Psoas muscle (tissue), 8 donors: ENCODE measurements around the gene PRKCI. TPM values are rescaled to one million over a fixed set of nuclear protein-coding genes. Genes with fewer than 3 reads are reported as not detected.

Experiments
- ATAC-seq, 4 donors: fragments of 200-7000 bp; cut with Tn5 transposase; one replicate each; pipeline ENCODE4 v1.9.1; 2020; ENCODE audit warnings: moderate library complexity in 3 of 4, mild to moderate bottlenecking in 2 of 4
- DNase-seq, 2 donors: peaks; one replicate each; pipeline ENCODE4 v3.0.0-alpha.2; 2020
- H3K27ac ChIP-seq: fragments of 200-600 bp; one replicate; pipeline ENCODE4 v1.8.0; 2022
- H3K27me3 ChIP-seq, 3 donors: fragments of 200-600 bp in 1 of 3; one replicate each; pipeline versions ENCODE4 v1.6.1 to v1.8.0; 2013 to 2022; ENCODE audit warnings: low read length in 2 of 3, mild to moderate bottlenecking in 2 of 3, moderate library complexity in 1 of 3; ENCODE audit not compliant: insufficient read depth in 3 of 3
- H3K36me3 ChIP-seq, 2 donors: fragments of 200-600 bp in 1 of 2; one replicate each; pipeline versions ENCODE4 v1.6.1 to v1.8.0; 2013 to 2022; ENCODE audit warnings: low read depth in 1 of 2, mild to moderate bottlenecking in 1 of 2, moderate library complexity in 1 of 2; ENCODE audit not compliant: insufficient read depth in 1 of 2
- H3K4me1 ChIP-seq: fragments of 200-600 bp; one replicate; pipeline ENCODE4 v1.8.0; 2022
- H3K4me3 ChIP-seq: fragments of 200-600 bp; one replicate; pipeline ENCODE4 v1.8.0; 2022; ENCODE audit warnings: mild to moderate bottlenecking
- H3K9me3 ChIP-seq: fragments of 200-600 bp; one replicate; pipeline ENCODE4 v1.8.0; 2022
- CTCF ChIP-seq: fragments of 200-600 bp; IDR thresholded peaks from one replicate; pipeline ENCODE4 v1.8.0; 2022; ENCODE audit warnings: antibody characterized with exemption
- WGBS, 3 donors: extraction: QIAGEN DNeasy Blood & Tissue Kit; methylation state at CpG; one replicate each; pipeline versions ENCODE4 v1.1.6 to v1.1.7; 2013; 5-methylcytosine and 5-hydroxymethylcytosine counted together
- intact Hi-C, 2 donors: fragments of 100-400 bp; cut with DNase I; formaldehyde crosslinking; loops; one replicate each; pipeline versions ENCODE4 v1.11.0 to v1.14.2; 2022
- polyA plus RNA-seq, 3 donors: library from polyadenylated mRNA; stranded (reverse); fragments of 200-250 nt; gene quantifications; one replicate each; pipeline ENCODE4 v1.2.3, GENCODE V29; 2013
- total RNA-seq, 4 donors: library from RNA; stranded (reverse); fragmentation: NEBNext Ultra II Directional in 2 of 4; extraction: Animal tissue kit (Norgen Biotek cat#: 25700) in 2 of 4; gene quantifications; one replicate each; pipeline versions ENCODE4 v1.2.1 to v1.2.4, GENCODE V29; 2021 to 2023
- donor health status: healthy with polysubstance abuse.
- donor health status: DM: no; HTN: no; CAD: no; lungs with moderate emphysema.
- donor health status: Bipolar disorder and iron deficiency.
- donor health status: healthy.
- donor health status: DM: yes; HTN: yes; CAD: no.
- donor health status: DM: no; HTN: no; CAD: no.
- donor health status: DM: no; HTN: no; CAD: no.
- donor health status: DM: yes; HTN: yes; CAD: no.

The PRKCI gene
- total and polyA plus RNA-seq, 7 donors: 7.3 to 19.8 (median 14.2) TPM

DNA sequence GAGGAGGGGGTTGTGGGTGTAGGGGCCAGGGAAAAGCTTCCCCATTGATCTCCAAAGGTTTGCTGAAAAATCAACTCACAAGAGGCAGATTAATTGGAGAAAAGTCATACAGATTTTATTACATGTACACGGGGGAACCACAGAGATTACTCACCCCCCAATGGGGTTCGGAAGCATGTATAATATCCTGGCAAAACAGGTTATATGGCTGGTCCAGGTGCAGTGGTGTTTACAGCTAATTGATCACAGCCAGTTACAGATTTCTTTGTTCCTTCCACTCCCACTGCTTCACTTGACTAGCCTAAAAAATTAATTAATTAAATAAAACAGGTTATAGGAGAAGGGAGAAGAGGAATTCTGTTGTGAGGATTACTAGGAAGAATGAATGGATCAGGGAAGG, 22.4 kb downstream of the PRKCI start:
- TF ChIP-seq CTCF: no peak
- ATAC-seq: no peak
- WGBS, 3 donors: 78 to 80% (median 79%) methylated on average over 2 of the region's 2 CpGs

GRCh38 chr3:170247875-170248274, 25.7 kb downstream of the PRKCI start:
- H3K27me3 ChIP-seq: no peaks in the 10 kb centered on the region
- no peaks in the 10 kb centered on the region for H3K9me3 ChIP-seq
- 85 to 97% (median 93%) methylated on average over 1 of the region's 1 CpG for WGBS, 3 donors
- no peak overlapping the region for H3K4me3 ChIP-seq
- peaks cover 0 to 13% of the 10 kb centered on the region in 2 donors for H3K36me3 ChIP-seq
- TF ChIP-seq CTCF: no peak
- no peak for ATAC-seq
- H3K27ac ChIP-seq: no peak overlapping the region
- intact Hi-C loops: no loop called here
- no peak for DNase-seq
- H3K4me1 ChIP-seq: no peaks in the 10 kb centered on the region

More for the DNA sequence above, 22.4 kb downstream of the PRKCI start:
- Histone ChIP-seq H3K4me3 (no peak overlapping the region), H3K9me3 (no peaks in the 10 kb centered on the region), H3K27me3 (no peaks in the 10 kb centered on the region), H3K36me3 (peaks cover 0 to 26% of the 10 kb centered on the region in 2 donors), H3K4me1 (no peaks in the 10 kb centered on the region), H3K27ac (no peak overlapping the region)
- no peak for DNase-seq
- intact Hi-C loops: no loop called here

DNA sequence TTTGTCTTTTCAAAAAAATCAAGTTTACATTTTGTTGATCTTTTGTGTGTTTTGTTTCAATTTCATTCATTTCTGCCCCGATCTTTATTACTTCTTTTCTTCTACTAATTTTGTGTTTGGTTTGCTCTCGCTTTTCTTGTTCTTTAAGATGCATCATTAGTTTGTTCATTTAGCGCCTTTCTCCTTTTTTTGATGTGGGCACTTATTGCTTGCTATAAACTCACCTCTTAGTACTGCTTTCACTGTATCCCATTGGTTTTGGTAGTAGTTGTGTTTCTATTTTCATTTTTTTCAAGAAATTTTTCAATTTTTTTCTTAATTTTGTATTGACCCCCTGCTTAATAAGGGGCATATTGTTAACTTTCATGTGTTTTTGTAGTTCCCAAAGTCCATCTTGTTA, 34.4 kb downstream of the PRKCI start:
- Histone ChIP-seq H3K36me3 (peaks cover 0 to 18% of the 10 kb centered on the region in 2 donors), H3K4me3 (no peak overlapping the region), H3K4me1 (no peaks in the 10 kb centered on the region), H3K27me3 (no peaks in the 10 kb centered on the region), H3K27ac (no peak overlapping the region), H3K9me3 (no peaks in the 10 kb centered on the region)
- intact Hi-C loops: no loop called here
- no peak for TF ChIP-seq CTCF
- ATAC-seq (no peak), DNase-seq (no peak)
- 98 to 100% (median 99%) methylated on average over 3 of the region's 3 CpGs for WGBS, 3 donors

DNA sequence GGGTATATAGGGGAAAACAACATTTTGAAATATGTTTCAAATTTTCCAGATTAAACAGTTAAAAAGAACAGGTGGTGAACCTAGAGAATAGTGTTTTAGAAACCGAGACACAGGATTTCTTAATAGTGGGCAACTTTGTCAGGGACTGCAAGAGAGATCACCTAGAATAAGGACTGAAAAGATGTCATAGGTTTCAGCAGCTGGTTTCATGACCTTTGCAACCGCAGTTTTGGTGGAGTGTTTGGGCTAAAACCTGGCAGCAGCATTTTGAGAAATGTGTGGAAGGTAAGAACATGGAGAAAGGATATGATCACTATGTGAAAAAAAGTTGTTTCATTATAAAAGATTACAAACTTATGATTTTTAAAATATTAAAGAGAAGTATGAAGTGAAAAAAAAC, 34.9 kb downstream of the PRKCI start:
- Histone ChIP-seq H3K27me3 (no peaks in the 10 kb centered on the region), H3K27ac (no peak overlapping the region), H3K9me3 (no peaks in the 10 kb centered on the region), H3K36me3 (peaks cover 0 to 18% of the 10 kb centered on the region in 2 donors), H3K4me1 (no peaks in the 10 kb centered on the region), H3K4me3 (no peak overlapping the region)
- WGBS, 3 donors: 87 to 93% (median 92%) methylated on average over 2 of the region's 2 CpGs
- no peak for TF ChIP-seq CTCF
- DNase-seq (no peak), ATAC-seq (no peak)
- intact Hi-C loops: no loop called here

DNA sequence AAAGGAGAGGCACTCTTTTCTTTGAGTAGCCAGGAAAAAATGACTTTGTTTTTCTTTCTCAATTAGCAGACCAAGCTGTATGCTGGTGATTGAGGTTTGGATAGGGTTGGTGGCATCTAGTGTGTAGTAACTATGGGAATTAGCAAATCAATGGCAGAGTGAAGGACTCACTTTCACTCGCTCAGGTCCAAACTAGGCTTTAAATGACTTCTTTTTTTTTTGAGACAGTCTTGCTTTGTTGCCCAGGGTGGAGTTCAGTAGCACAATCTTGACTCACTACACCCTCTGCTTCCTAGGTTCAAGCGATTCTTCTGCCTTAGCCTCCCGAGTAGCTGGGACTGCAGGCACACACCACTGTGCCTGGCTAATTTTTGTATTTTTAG, 35.9 kb downstream of the PRKCI start:
- no peak for ATAC-seq
- Histone ChIP-seq H3K9me3 (no peaks in the 10 kb centered on the region), H3K27ac (no peak overlapping the region), H3K4me3 (no peak overlapping the region), H3K4me1 (no peaks in the 10 kb centered on the region), H3K36me3 (peaks cover 0 to 18% of the 10 kb centered on the region in 2 donors), H3K27me3 (no peaks in the 10 kb centered on the region)
- 89 to 94% (median 91%) methylated on average over 3 of the region's 3 CpGs for WGBS, 3 donors
- no peak for TF ChIP-seq CTCF
- DNase-seq: no peak
- intact Hi-C loops: no loop called here
